ENCODE data around the gene NMRK1.

The NMRK1 gene

DNA sequence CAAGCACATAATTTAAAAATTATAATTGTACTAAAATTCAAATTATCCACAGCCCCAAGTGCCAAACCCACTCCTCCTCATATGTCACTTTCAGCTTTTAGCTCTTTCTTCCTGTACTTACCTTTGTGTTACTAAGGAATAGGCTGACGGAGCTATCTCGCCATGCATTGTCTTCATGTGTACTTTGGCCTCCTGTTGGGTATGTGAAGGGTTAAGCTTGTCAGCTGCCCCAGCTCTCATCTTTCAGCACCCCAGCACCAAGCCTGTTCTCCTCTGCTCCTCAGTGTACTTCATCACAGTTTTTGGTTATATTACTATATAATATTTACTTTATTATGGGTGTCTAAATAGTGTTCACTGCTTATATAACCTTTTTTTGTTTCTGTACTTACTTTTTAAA is 46.5 kb upstream of the NMRK1 start:
- no peaks in the 10 kb centered on the region for H3K4me1 ChIP-seq (ENCODE audit: control insufficient read depth, insufficient read depth, low read length)
- H3K4me3 ChIP-seq (ENCODE audit: low read depth, low read length): no peak overlapping the region
- no peak overlapping the region for H3K27ac ChIP-seq (ENCODE audit: extremely low read depth, low read depth, low read length)
- H3K9me3 ChIP-seq (ENCODE audit: control insufficient read depth, insufficient read depth, low read depth, low read length): no peaks in the 10 kb centered on the region
- CTCF ChIA-PET: no interaction called here
- TF ChIP-seq, protein P1, sequence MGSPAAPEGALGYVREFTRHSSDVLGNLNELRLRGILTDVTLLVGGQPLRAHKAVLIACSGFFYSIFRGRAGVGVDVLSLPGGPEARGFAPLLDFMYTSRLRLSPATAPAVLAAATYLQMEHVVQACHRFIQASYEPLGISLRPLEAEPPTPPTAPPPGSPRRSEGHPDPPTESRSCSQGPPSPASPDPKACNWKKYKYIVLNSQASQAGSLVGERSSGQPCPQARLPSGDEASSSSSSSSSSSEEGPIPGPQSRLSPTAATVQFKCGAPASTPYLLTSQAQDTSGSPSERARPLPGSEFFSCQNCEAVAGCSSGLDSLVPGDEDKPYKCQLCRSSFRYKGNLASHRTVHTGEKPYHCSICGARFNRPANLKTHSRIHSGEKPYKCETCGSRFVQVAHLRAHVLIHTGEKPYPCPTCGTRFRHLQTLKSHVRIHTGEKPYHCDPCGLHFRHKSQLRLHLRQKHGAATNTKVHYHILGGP (tag by site-specific recombination; IDR thresholded peaks at IDR 0.05): no peak
- TF ChIP-seq ZBTB20 (tag by site-specific recombination; IDR thresholded peaks at IDR 0.05) (no peak), ZNF202 (tag by site-specific recombination; IDR thresholded peaks at IDR 0.05; ENCODE audit: borderline replicate concordance) (no peak), ZNF292 (tag by site-specific recombination; IDR thresholded peaks at IDR 0.05; ENCODE audit: borderline replicate concordance, low read depth) (no peak), EGR2 (tag by site-specific recombination; IDR thresholded peaks at IDR 0.05; ENCODE audit: low read depth) (no peak)
- TF ChIP-seq, protein P2, sequence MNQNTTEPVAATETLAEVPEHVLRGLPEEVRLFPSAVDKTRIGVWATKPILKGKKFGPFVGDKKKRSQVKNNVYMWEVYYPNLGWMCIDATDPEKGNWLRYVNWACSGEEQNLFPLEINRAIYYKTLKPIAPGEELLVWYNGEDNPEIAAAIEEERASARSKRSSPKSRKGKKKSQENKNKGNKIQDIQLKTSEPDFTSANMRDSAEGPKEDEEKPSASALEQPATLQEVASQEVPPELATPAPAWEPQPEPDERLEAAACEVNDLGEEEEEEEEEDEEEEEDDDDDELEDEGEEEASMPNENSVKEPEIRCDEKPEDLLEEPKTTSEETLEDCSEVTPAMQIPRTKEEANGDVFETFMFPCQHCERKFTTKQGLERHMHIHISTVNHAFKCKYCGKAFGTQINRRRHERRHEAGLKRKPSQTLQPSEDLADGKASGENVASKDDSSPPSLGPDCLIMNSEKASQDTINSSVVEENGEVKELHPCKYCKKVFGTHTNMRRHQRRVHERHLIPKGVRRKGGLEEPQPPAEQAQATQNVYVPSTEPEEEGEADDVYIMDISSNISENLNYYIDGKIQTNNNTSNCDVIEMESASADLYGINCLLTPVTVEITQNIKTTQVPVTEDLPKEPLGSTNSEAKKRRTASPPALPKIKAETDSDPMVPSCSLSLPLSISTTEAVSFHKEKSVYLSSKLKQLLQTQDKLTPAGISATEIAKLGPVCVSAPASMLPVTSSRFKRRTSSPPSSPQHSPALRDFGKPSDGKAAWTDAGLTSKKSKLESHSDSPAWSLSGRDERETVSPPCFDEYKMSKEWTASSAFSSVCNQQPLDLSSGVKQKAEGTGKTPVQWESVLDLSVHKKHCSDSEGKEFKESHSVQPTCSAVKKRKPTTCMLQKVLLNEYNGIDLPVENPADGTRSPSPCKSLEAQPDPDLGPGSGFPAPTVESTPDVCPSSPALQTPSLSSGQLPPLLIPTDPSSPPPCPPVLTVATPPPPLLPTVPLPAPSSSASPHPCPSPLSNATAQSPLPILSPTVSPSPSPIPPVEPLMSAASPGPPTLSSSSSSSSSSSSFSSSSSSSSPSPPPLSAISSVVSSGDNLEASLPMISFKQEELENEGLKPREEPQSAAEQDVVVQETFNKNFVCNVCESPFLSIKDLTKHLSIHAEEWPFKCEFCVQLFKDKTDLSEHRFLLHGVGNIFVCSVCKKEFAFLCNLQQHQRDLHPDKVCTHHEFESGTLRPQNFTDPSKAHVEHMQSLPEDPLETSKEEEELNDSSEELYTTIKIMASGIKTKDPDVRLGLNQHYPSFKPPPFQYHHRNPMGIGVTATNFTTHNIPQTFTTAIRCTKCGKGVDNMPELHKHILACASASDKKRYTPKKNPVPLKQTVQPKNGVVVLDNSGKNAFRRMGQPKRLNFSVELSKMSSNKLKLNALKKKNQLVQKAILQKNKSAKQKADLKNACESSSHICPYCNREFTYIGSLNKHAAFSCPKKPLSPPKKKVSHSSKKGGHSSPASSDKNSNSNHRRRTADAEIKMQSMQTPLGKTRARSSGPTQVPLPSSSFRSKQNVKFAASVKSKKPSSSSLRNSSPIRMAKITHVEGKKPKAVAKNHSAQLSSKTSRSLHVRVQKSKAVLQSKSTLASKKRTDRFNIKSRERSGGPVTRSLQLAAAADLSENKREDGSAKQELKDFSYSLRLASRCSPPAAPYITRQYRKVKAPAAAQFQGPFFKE (tag by site-specific recombination; IDR thresholded peaks at IDR 0.05; ENCODE audit: borderline replicate concordance): no peak
- TF ChIP-seq, protein P3, sequence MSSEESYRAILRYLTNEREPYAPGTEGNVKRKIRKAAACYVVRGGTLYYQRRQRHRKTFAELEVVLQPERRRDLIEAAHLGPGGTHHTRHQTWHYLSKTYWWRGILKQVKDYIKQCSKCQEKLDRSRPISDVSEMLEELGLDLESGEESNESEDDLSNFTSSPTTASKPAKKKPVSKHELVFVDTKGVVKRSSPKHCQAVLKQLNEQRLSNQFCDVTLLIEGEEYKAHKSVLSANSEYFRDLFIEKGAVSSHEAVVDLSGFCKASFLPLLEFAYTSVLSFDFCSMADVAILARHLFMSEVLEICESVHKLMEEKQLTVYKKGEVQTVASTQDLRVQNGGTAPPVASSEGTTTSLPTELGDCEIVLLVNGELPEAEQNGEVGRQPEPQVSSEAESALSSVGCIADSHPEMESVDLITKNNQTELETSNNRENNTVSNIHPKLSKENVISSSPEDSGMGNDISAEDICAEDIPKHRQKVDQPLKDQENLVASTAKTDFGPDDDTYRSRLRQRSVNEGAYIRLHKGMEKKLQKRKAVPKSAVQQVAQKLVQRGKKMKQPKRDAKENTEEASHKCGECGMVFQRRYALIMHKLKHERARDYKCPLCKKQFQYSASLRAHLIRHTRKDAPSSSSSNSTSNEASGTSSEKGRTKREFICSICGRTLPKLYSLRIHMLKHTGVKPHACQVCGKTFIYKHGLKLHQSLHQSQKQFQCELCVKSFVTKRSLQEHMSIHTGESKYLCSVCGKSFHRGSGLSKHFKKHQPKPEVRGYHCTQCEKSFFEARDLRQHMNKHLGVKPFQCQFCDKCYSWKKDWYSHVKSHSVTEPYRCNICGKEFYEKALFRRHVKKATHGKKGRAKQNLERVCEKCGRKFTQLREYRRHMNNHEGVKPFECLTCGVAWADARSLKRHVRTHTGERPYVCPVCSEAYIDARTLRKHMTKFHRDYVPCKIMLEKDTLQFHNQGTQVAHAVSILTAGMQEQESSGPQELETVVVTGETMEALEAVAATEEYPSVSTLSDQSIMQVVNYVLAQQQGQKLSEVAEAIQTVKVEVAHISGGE (tag by site-specific recombination; conservative IDR thresholded peaks at IDR 0.05; ENCODE audit: low read depth): no peak
- POLR2A ChIA-PET: no interaction called here
- H3K36me3 ChIP-seq (ENCODE audit: control insufficient read depth in 2 of 2, insufficient read depth in 1 of 2, low read length in 2 of 2): peaks cover 0 to 9% of the 10 kb centered on the region in 2 experiments; a peak in 1 of 3 replicates

- no peaks in the 10 kb centered on the region for H3K9me3 ChIP-seq (ENCODE audit: control insufficient read depth, insufficient read depth, low read depth, low read length)
- no peak overlapping the region for H3K4me3 ChIP-seq (ENCODE audit: low read depth, low read length)
- TF ChIP-seq GFI1B (tag by site-specific recombination; IDR thresholded peaks at IDR 0.05): no peak
- TF ChIP-seq ZNF23 (tag by site-specific recombination; IDR thresholded peaks at IDR 0.05; ENCODE audit: borderline replicate concordance): no peak
- no peak for TF ChIP-seq ZNF354C (tag by site-specific recombination; IDR thresholded peaks at IDR 0.05; ENCODE audit: borderline replicate concordance, low read depth)
- H3K36me3 ChIP-seq (ENCODE audit: control insufficient read depth in 2 of 2, insufficient read depth in 1 of 2, low read length in 2 of 2): peaks cover 0 to 9% of the 10 kb centered on the region in 2 experiments; a peak in 1 of 3 replicates
- ChIA-PET CTCF (no interaction called here), POLR2A (no interaction called here)
- H3K27ac ChIP-seq (ENCODE audit: extremely low read depth, low read depth, low read length): no peak overlapping the region
- H3K4me1 ChIP-seq (ENCODE audit: control insufficient read depth, insufficient read depth, low read length): no peaks in the 10 kb centered on the region
Observed at GRCh38 chr9:75133396-75133795, 45.4 kb upstream of the NMRK1 start.

- Histone ChIP-seq H3K4me3 (ENCODE audit: low read depth, low read length) (no peak overlapping the region), H3K4me1 (ENCODE audit: control insufficient read depth, insufficient read depth, low read length) (no peaks in the 10 kb centered on the region), H3K36me3 (ENCODE audit: control insufficient read depth in 2 of 2, insufficient read depth in 1 of 2, low read length in 2 of 2) (peaks cover 0 to 9% of the 10 kb centered on the region in 2 experiments; a peak in 1 of 3 replicates), H3K27ac (ENCODE audit: extremely low read depth, low read depth, low read length) (no peak overlapping the region), H3K9me3 (ENCODE audit: control insufficient read depth, insufficient read depth, low read depth, low read length) (no peaks in the 10 kb centered on the region)
- ChIA-PET POLR2A (no interaction called here), CTCF (interaction anchor here (0.6 kb wide), 2 partner anchors 49 to 353 kb away, joined by 3 read pairs; no protein-coding TSS in a partner anchor)
- TF ChIP-seq, protein P4, sequence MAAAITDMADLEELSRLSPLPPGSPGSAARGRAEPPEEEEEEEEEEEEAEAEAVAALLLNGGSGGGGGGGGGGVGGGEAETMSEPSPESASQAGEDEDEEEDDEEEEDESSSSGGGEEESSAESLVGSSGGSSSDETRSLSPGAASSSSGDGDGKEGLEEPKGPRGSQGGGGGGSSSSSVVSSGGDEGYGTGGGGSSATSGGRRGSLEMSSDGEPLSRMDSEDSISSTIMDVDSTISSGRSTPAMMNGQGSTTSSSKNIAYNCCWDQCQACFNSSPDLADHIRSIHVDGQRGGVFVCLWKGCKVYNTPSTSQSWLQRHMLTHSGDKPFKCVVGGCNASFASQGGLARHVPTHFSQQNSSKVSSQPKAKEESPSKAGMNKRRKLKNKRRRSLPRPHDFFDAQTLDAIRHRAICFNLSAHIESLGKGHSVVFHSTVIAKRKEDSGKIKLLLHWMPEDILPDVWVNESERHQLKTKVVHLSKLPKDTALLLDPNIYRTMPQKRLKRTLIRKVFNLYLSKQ (tag by site-specific recombination; IDR thresholded peaks at IDR 0.05; ENCODE audit: borderline replicate concordance): no peak
- TF ChIP-seq ZNF529 (tag by site-specific recombination; IDR thresholded peaks at IDR 0.05; ENCODE audit: insufficient replicate concordance): no peak
- TF ChIP-seq KLF7 (tag by site-specific recombination; IDR thresholded peaks at IDR 0.05; ENCODE audit: borderline replicate concordance): no peak
- no peak for TF ChIP-seq SALL2 (tag by site-specific recombination; IDR thresholded peaks at IDR 0.05; ENCODE audit: borderline replicate concordance)
- no peak for TF ChIP-seq ZNF558 (tag by site-specific recombination; IDR thresholded peaks at IDR 0.05)
- no peak for TF ChIP-seq ATF2 (tag by site-specific recombination; IDR thresholded peaks at IDR 0.05; ENCODE audit: low read depth)
- no peak for TF ChIP-seq ZNF214 (tag by site-specific recombination; IDR thresholded peaks at IDR 0.05; ENCODE audit: borderline replicate concordance)
Observed at GRCh38 chr9:75132244-75132643, 44.3 kb upstream of the NMRK1 start.

Measured in HEK293 (cell line).